Left hindlimb (tissue), 1 donor: Measurements from ENCODE around the gene LINC01488.

Experiments used
- DNase-seq: peaks from one replicate; pipeline ENCODE4 v3.0.0-alpha.2; 2018

The LINC01488 gene

GRCh38 chr11:69482322-69482721 lies 859 bp downstream of the LINC01488 start:
- DNase-seq = no peak

- no peak for DNase-seq
Measured at GRCh38 chr11:69483170-69483569, 1.7 kb downstream of the LINC01488 start.

GRCh38 chr11:69483691-69484426 lies 2.4 kb downstream of the LINC01488 start:
- DNase-seq = peak; percentile 49

- DNase-seq = peak; percentile 21
Measured at GRCh38 chr11:69484427-69485259, 3.2 kb downstream of the LINC01488 start.

GRCh38 chr11:69485337-69486041 lies 4.0 kb downstream of the LINC01488 start:
- DNase-seq = peak; percentile 23

- peak; percentile 27 for DNase-seq
Measured at GRCh38 chr11:69486056-69486772, 4.8 kb downstream of the LINC01488 start.

GRCh38 chr11:69486773-69487291 lies 5.4 kb downstream of the LINC01488 start:
- peak; percentile 80 for DNase-seq

GRCh38 chr11:69487391-69487790 lies 5.9 kb downstream of the LINC01488 start:
- no peak for DNase-seq

GRCh38 chr11:69487849-69488542 lies 6.5 kb downstream of the LINC01488 start:
- peak; percentile 15 for DNase-seq

- peak; percentile 21 for DNase-seq
Measured at GRCh38 chr11:69488543-69488940, 7.1 kb downstream of the LINC01488 start.

GRCh38 chr11:69489031-69489745 lies 7.7 kb downstream of the LINC01488 start:
- DNase-seq = peak; percentile 66

GRCh38 chr11:69489746-69490365 lies 8.4 kb downstream of the LINC01488 start:
- peak; percentile 20 for DNase-seq

GRCh38 chr11:69490516-69490915 lies 9.1 kb downstream of the LINC01488 start:
- peak; percentile 18 for DNase-seq

GRCh38 chr11:69491071-69492031 lies 9.9 kb downstream of the LINC01488 start:
- DNase-seq = peak; percentile 28

- peak; percentile 18 for DNase-seq
Measured at GRCh38 chr11:69492201-69492991, 10.9 kb downstream of the LINC01488 start.

GRCh38 chr11:69493931-69494821 lies 12.7 kb downstream of the LINC01488 start:
- peak; percentile 42 for DNase-seq

- DNase-seq = no peak
Measured at GRCh38 chr11:69494851-69495250, 13.4 kb downstream of the LINC01488 start.
